Putamen (tissue), 1 donor: ENCODE data around the gene WIZ.
A peak's percentile ranks its signal among the peaks of the same experiment; 100 is the strongest.
"Not testable (repeated sequence)": the region's sequence is repeated elsewhere in the genome, so short reads cannot be mapped to it uniquely, and the experiment has no call there.

Source experiments
- DNase-seq: peaks from one replicate; pipeline ENCODE4 v3.0.0-alpha.2; 2016; ENCODE audit warnings: low spot score

WIZ gene

GRCh38 chr19:15427991-15428471 lies 21.7 kb downstream of the WIZ start:
- DNase-seq = no peak

DNA sequence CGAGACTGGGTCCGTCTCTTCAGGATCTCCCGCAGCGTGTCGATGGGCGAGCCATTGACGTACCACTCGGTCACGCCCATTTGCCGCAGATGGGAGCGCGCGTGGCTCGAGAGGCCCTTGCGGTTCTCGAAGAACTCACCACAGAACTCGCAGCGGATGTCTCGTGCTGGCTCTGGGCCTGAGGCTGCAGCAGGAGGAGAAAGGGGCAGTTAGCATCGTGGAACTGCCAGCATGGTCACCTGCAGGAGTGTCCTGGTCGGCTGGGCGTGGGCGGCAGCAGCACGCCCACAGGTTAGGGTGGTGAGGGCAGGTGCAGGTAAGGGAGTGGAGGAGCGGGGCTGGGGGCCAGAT lies 22.4 kb downstream of the WIZ start:
- no peak for DNase-seq

DNA sequence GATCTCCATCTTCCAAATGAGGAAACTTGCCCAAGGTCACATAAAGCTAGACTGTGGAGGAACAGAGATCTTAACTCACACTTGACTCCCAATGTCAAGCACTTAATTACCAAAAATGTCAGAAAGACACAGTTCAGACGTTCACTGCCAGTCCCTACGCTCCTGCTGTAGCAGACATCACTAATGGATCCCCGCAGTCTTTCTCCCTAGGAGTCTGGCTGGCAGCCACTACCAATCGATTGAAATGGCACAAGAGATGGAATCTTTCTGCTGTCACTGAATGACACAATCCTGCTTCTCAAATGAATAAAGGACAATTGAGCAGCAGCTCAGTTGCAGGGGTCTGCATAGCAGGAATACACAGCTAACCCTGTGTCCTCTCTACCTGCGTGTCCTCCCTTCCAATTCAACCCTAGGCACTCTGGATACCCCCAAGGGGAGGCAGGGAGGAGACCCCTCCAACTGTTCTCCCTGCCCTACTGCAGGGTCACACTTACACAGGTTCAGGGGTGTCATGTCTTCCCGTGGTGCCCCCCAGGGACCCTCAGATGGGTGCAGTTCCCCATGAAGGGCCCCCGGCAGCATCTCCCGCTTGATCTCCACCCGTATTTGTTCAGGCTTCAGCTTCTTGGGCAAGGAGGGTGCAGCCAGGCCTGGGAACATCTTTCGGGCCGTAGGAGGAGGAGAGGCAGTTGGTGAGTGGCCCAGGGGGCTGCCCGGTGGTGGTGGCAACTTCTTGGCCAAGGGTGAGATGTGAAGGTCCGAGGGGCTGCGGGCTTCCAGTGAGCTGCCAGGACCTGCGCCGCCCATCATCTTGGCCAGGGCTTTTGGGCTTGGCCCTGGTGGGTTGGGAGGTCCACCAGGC lies 23.0 kb downstream of the WIZ start:
- no peak for DNase-seq

DNA sequence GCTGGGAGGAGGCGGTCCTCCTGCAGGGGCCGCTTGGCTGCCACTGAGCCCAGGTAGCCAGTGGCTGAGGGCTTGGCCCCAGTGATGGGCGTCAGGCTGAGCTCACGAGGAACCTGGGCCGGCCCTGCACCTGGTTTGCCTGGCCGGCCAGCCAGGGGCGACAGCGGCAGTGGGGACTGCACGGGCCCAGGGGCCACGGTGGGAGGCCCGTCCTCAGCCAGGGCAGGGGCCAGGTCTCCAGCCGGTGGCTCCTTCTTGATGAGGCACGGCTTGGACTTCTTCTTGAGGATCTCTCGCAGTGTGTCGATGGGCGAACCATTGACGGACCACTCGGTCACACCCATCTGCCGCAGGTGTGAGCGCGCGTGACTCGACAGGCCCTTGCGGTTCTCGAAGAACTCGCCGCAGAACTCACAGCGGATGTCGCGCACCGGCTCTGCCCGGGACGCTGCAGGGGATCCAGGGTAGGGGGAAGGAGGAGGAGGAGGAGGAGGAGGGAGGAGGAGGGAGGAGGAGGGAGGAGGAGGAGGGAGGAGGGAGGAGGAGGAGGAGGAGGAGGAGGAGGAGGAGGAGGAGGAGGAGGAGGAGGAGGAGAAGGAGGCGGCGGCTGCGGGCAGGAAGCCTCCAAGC lies 24.3 kb downstream of the WIZ start:
- no peak for DNase-seq

DNA sequence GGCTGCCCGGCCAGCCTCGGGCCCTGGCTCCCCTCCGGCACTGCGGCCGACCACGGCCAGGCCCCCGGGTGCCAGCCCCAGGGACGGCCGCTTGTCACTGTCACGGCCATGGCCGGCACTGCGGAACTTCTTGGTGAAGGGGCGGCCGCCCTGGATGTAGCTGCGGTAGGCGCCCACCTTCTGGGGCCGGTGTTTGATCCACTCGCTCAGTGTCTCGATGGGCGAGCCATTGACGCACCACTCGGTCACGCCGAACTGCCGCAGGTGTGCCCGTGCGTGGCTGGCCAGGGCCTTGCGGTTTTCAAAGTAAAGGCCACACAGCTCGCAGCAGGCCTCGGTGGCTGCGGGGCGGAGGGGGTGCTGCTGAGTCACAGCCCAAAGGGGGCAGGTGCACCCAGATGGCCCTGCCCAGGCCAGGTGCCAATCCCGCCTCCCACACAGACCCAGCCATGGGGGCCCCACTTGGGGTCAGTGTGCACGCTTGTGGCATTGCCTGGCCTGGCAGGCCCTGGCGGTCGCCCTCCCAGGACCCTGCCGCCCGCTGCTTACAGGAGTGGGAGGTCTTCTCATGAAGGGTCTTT lies 25.0 kb downstream of the WIZ start:
- no peak for DNase-seq

DNA sequence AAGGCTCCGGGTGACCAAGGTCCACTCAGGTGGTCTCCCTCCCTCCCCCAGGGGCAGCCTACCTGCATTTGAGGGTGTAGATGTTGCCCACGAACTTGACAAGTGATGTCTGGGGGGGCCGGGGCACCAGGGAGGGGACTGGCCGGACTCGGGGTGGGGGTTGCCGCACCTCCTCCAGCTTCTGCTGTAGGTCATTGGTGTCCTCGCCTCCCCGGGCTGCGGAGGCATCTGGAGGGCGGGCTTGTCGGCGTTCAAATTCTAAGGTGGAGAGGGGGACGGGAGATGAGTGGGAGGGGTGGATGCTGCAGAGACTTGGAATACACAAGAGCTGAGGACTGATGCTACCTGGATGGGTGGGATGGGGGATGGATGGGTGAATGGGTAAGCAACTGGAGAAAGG lies 25.6 kb downstream of the WIZ start:
- DNase-seq = no peak

- DNase-seq = no peak
Measured at GRCh38 chr19:15423130-15423529, 26.6 kb downstream of the WIZ start.

DNA sequence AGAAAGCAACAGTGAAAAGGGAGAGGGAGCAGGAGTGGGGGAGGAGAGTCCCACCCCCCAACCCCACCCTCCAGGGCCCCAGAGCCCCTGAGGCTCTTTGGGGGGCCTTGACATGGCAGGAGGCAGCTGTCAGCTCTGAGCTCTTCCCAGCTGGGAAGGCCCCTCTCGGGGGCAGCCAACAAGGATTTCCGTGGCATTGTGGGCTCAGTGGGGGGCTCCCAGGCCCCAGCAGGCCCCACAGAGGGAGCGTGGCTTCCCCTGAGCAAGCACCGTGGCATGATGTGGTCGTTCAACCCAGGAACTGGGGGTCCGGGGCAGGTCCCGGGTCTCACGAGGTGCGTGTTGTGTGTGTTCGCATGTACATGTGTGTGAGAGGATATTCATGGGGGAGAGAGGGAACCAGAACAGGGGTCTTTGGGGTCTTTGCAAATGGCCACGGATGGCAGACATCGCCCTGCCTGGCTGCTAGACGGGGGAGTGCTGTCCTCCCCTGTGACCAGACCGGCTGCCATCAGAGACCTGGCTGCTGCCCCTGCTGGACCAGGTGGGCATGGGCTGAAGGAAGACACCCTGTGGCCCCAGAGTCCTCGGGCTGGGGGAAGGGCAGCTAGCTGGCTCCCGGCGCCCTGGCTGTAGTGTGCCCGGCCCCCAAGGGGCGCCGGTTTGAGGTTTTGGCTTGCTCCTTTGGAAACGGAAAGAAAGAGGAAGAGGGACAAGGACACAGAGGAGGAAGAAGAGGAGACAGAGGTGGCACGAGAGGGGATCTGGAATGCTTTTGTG lies 27.3 kb downstream of the WIZ start:
- no peak for DNase-seq

DNA sequence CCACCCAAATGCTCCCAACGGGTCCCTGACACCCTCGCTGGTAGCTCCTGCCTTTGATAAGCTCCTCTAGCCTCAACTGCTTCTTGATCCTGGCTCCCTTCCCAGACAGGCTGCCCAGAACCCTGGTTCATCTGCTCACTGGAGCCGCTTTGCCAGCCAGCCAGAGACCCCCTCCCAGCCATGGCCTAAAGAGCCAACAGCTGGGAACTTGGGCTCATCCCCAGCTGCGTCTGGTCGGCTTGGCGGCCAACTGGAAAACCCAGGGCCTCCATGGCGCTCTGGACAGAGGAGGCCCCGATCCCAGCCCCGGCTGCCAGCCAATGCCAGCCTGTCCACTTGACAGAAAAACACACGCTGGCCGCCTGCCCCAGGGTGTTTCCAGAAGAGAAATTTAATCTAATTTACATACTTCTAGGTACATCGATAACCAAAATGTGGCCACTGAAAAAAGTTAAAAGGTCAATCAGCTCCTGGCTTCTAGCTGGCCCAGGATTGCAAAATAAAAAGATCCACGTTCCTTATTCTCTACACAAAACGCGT lies 28.0 kb downstream of the WIZ start:
- peak; percentile 88 for DNase-seq

GRCh38 chr19:15421136-15421695 lies 28.5 kb downstream of the WIZ start:
- DNase-seq = no peak

- DNase-seq = no peak
Measured at GRCh38 chr19:15419413-15420025, 30.2 kb downstream of the WIZ start.

DNA sequence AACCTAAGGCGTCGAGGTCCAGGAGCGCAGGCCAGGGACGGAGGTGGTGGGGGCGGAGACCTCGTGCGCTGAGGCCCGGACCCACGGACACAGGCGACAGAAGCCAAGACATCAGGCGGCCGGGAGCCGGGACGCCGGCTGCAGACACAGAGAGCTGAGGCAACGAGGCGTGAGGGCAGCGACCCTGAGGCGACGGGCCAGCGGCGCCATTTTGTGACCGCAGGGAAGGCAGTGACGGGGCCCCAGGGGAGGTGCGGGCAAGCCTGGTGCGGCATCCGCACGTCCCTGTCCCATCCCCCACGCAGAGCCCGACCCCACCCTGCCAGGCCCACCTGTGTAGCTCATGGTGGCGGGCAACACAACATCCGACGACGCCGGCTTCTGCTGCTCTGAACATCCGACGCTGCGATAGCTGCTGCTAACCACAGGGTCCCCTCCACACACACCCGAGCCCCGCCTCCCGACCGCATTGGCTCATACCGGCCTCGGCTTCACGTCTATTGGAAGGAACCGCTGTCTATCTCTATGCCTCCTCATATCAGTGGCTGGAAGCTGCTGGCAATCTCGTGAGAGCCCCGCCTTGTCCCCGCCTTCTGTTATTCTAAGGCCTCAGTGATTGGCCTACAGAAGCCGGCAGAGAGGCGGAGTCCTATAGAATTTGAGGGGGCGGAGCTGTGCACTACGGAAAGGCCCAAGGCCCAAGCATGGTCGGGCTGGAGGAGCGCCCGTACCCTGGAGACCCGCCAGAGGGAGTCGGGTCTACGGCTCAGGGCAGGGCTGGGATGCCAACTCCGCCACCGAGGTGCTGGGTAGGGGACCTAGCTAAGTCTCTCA lies 31.0 kb downstream of the WIZ start, which contains the start of gene AKAP8L:
Gene AKAP8L, minus strand, starts transcription at position 410 of the 834 bp plus-strand sequence. Its CDS starts 65 bp downstream, at position 345.
- DNase-seq = peak; percentile 99

DNA sequence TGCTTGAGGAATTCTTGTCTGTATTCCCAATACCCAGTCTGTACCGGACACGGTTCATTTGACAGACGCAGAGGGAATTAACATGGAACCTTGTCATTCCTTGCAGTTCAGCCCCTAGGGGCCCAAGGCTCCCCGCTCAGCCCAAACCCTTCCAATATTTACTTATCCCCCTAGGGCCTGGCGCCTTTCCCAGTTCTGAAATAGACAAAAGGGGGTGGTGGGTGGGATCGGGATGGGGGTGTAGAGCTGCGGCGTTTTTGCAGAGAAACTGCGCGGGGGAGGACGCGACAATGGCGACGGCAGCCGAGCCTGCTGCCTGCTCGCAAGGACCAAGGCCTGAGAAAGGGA lies 31.6 kb downstream of the WIZ start:
- DNase-seq = peak; percentile 77

DNA sequence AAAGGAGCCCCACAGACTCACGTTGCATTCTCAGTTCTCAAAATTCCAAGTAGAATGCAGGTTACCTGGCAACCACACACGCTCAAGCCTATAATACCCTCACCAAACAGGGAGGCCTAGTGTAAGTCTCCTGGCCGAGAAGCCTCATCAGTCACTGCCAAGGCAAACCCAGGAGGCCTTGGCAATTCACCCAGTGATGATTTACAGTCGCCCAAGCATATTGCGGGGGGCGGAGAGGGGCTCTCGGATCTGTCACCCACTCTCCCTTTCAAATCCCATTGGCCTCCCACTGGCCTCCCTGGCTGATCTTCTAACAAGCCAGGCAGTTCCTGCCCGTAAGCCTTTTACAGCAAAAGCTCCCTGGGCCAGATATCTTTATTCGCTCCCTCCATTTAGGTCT lies 32.1 kb downstream of the WIZ start:
- DNase-seq = no peak

DNA sequence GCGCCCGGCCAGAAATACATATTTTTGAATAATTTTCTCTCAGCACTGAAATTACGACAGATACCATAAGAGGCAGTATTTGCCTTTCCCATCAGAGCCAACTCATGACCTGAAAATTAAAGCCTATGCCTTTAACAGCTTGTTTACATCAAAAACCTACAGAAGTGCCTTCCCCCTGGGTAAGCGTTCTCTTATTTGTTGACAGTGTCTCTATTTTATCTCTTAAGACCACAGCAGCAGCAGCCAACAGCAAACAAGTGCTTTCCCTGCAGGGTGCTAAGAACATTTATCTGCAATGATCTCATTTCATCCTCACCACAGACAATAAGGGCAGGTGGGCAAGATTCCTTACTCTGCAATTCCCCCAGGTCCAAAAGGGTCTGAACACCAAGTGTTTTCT lies 36.9 kb downstream of the WIZ start:
- DNase-seq = no peak

DNA sequence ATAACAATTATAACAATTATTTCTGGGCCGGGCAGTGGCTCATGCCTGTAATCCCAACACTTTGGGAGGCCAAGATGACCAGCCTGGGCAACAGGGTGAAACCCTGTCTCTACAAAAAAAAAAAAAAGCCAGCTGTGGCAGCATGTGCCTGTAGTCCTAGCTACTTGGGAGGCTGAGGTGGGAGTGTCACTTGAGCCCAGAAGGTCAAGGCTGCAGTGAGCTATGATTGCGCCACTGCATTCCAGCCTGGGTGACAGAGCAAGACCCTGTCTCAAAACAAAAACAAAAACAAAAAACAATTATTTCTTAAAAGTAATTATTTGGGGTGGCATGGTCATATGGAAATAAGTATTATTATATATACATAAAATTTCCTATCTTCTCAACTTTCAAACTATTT lies 38.4 kb downstream of the WIZ start:
- not testable (repeated sequence) for DNase-seq

- no peak for DNase-seq
Measured at GRCh38 chr19:15404780-15405211, 45.0 kb downstream of the WIZ start.

- no peak for DNase-seq
Measured at GRCh38 chr19:15404097-15404779, 45.5 kb downstream of the WIZ start.

- DNase-seq = no peak
Measured at GRCh38 chr19:15403151-15403531, 46.6 kb downstream of the WIZ start.
